Middle frontal gyrus (tissue), 1 donor: Measurements from ENCODE around the gene ENOX2.
"Not testable (repeated sequence)": the region's sequence is repeated elsewhere in the genome, so short reads cannot be mapped to it uniquely, and the experiment has no call there.

ENCODE experiments used
- DNase-seq: peaks from one replicate; pipeline ENCODE4 v3.0.0-alpha.2; 2015; ENCODE audit warnings: low spot score; ENCODE audit errors: extremely low spot score

The ENOX2 gene, protein sequence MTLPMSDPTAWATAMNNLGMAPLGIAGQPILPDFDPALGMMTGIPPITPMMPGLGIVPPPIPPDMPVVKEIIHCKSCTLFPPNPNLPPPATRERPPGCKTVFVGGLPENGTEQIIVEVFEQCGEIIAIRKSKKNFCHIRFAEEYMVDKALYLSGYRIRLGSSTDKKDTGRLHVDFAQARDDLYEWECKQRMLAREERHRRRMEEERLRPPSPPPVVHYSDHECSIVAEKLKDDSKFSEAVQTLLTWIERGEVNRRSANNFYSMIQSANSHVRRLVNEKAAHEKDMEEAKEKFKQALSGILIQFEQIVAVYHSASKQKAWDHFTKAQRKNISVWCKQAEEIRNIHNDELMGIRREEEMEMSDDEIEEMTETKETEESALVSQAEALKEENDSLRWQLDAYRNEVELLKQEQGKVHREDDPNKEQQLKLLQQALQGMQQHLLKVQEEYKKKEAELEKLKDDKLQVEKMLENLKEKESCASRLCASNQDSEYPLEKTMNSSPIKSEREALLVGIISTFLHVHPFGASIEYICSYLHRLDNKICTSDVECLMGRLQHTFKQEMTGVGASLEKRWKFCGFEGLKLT

DNA sequence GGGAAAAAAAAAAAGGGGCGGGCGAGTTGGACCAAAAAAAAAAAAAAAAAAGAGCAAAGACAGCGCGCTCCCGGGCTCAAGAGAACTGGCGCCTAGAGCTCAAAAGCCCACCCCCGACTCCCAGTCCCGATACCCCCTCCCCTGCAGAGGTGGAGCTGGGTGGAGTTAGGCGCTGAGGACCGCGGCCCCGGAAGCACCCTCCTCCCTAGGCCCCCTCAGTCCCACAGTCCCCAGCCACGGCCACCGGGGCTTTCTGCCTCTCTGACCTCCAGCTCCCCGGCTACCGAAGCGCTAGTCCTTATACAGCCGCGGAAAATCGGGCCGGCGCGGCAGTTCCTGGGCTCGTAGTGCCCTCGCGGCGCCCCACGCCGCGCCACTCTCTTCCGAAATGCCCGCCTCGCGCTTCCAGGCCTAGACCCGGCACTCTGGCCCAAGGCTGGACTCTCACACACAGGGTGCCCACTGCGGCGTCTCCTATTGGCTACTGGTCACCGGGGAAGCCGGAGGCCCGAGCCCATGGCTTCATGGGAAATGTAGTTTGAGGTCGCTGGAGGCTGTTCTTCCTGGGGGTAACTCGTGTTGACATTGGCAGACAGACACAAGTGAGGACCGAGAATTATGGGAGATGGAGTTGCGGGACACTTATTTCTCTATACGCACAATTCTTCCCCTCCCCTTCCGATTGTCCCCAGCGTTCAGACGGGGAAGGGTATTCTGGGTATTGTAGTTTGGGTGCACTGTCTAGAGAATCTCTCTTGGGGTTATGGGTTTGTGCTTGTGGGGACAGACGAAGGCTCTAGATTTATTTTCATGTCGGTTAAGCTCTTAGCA, at the start of gene ENOX2:
Gene ENOX2 (minus strand): TSS at position 427 of the 831 bp plus-strand sequence. CDS start 199,993 bp downstream, outside the sequence.
- peak; percentile 89 for DNase-seq

DNA sequence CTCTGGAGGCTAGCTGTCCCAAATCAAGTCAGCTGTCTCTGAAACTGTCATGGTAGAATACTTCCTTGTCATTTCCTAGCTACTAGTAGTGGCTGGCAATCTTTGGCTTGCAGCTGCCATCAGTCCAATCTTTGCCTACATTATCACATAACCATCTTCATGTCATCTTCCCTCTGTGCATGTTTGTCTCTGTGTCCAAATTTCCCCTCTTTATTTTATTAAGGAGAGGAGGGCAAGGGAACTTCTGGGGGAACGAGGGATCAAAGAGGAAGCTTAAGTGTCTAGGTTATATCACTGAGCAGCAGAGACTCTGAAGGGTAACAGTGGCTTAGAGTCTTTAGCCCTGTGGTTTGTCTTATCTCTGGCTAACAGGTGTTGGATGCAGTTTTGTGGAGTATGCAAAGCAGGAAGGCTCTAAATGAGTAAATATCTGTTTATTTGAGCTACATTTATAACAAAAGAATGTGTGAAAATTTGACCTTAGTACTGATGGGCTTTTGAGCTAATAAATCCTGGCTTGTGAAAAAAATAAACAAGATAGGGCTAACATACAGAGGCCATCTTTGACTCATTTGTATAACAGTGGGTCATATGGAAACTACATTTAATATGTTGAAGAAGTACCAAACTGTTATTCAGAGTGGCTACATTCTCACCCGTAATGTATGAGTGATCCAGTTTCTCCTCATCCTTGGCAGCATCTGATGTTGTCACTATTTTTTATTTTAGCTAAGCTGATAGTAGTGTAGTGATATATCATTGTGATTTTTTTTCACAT, 49.4 kb upstream of the ENOX2 start:
- no peak for DNase-seq

DNA sequence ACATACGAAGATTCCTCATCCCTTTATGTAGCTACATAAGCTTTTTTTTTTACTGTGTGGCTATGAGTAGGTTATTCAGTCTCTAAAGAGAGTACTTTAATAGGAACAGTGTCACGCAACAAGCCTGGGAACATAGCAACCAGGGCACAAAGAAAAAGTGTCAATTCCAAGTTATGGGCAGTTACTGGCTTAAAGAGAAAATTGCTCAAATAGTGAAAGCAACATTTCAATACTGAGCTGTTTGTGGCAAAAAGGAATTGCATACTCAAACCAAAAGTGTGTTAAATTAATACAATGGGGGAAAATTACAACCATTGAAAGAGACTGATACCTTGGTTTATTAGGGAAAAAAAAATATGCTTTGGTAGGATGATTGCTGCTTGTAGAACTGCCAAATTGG, 41.2 kb upstream of the ENOX2 start:
- no peak for DNase-seq

DNA sequence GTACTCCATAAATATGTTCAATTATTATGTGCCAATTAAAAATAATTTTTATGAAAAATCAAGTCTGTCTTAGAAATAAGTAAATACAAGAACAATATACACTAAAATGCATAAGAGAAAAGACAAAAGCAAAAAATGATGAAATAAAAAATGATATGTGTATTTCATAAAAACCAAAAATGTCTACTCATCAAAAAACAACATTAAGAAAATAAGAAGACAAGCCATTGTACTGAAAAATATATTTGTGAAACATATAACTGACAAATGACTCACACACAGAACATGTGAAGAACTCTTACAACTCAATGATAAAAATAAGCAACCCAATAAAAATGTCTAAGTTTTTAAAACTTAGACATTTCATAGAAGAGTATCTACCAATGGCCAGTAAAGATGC, 34.1 kb upstream of the ENOX2 start:
- no peak for DNase-seq

DNA sequence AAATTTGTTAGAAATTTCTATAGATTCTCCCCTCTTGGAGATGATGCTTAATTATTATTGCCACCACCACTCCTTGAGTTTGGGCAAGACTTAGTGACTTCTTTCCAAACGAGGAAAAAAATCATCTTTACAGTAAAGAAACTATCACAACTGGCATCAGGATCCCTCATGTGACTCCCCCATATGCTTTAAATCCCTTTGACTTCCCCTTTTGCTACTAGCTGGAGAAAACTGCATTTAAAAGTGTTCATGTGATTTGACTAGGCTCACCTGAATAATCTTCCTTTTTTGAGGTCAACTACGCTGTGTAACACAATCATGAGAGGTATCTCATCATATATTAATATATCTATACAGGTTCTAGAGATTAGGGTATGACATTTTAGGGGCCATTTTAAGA, 30.3 kb upstream of the ENOX2 start:
- DNase-seq: no peak

DNA sequence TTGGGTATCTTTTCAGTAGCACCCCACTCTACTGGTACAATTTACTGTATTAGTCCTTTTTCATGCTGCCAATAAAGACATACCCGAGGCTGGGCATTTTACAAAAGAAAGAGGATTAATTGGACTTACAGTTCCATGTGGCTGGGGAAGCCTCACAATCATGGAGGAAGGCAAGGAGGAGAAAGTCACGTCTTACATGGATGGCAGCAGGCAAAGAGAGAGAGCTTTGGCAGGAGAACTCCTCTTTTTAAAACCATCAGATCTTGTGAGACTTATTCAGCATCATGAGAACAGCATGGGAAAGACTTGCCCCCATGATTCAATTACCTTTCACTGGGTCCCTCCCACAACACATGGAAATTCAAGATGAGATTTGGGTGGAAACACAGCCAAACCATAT, 17.4 kb upstream of the ENOX2 start:
- DNase-seq: not testable (repeated sequence)

DNA sequence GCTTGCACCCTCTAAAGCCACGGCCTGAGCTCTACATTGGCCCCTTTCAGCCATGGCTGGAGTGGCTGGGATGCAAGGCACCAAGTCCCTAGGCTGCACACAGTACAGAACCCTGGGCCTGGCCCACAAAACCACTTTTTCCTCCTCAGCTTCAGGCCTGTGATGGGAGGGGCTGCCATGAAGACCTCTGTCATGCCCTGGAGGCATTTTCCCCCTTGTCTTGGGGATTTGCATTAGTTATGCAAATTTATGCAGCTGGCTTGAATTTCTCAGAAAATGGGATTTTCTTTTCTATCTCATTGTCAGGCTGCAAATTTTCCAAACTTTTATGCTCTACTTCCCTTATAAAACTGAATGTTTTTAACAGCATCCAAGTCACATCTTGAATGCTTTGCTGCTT, 16.7 kb upstream of the ENOX2 start:
- DNase-seq: not testable (repeated sequence)

DNA sequence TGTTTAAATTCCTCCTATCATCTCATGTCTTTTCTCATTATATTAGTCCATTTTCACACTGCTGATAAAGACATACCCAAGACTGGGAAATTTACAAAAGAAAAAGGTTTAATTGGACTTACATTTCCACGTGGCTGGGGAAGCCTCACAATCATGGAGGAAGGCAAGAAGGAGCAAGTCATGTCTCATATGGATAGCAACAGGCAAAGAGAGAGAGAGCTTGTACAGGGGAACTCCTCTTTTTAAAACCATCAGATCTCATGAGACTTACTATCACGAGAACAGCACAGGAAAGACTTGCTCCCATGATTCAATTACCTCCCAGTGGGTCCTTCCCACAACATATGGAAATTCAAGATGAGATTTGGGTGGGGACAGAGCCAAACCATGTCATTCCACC, 15.5 kb upstream of the ENOX2 start:
- DNase-seq: not testable (repeated sequence)

DNA sequence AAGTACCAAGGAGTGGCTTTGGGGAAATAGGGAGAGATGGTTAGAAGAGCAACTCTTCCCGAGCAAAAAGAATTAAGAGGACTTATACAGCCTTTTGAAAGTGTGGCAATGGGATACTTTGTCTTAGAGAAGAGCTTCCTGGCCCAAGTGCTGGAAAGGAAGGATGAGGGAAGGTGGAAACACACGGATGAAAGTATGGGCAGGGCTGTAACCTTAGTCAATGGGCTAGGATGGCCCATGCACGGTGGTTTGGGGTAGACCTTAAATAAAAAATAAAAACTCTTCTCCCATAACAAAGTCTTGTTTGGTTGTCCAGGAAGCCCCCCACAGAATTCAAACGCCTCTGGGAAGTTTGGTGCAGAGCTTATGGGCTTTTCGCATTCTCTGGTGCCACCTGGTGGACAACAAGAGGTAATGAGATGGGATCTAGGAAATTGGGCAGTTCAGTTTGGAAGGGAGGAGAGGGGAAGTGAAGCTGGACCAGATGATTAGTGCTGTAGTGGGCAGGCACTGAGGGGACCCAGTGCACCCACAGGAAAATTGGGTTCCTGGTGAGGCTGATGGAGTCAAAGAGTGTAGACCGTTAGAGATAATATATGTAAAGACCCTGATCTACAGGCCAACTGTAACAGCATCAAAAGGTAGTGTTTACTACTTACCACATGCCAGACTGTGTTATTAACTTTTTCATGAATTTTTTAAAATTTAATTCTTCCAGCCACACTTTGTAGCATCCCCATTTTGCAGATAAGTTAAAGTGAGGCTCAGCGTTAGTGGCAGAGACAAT, 13.8 kb upstream of the ENOX2 start:
- no peak for DNase-seq

DNA sequence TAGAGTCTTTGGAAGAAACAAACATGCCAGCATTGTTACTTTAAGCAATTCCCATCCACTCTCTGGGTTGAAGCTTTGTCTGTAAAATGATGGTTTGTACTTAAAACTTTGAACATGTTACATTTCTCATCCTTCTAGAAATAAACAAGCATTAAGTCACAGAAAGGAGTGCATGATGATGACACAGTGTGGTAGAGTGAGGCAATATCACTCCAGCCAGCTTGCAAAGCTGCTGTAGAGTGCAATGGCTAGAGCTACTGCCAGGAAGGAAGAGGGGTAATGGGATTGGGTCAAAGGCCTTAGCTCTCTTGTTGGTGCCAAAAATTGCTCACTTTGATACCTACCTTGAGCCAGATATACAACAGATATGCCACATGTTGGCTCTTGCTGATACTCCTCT, 12.3 kb upstream of the ENOX2 start:
- DNase-seq: no peak

DNA sequence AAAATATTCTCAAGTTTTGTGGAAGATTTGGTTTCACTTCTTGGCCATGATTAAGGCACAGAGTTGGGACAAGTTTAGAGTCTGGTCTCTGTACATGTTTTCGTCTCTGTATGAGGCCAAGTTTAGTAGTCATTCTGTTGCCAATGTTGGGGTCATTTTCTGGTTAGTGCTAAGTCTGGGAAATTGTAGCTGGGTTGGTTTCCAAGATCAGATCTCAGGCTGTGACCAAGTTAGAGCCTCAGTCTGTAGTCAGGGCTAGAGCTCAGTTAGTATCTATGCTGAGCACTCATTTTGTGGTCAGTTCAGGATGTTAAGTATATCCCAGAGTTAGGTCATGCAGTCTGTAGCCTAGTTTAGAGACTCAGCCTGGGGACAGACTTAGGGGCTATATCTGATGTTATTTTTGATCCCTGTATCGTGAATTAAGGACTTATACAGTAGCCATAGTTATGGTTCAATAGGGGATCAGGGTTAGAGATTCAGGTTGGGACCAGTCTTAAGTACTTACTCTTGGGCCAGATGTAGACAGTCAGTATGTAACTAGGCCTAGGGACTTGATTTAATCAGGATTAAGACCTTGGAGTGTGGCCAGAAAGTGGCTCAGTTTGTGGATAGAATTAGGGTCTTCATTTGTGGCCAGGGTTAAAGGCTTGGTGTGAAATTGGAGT, 6.6 kb upstream of the ENOX2 start:
- DNase-seq: no peak

DNA sequence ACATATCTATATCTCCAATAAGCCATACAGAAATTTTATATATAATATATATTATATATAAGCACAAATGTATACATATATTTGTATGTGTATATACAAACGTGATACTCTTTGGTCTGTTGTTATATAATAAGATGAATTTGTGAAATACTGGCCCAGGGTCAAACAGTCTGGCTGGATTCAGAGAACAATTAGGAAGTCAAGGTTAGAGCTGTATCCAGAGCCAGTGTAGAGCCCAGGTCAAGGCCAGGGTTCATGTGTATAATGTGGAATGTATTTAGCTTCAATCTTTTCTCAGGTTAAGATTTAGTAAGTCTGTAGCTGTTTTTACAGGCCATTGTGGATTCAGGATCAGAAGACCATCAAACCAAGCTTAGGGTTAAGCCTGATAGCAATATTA, 3.8 kb upstream of the ENOX2 start:
- no peak for DNase-seq

DNA sequence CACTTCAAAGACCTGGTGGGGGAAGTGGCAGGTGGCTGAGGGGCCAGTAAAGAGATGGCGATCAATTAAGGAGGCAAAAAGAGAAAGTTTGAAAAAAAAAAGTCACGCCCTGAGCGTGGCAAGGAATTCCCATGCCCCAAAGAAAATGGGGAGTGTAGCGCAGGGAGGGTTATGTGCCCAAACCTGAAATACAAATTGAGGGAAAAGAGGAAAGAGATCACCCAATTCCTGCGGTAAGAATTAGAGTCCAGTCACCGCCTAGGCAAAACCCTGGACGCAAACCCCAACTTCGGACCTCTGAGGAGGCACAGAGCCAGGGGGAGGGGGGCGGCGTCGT, 595 bp downstream of the ENOX2 start:
- DNase-seq: no peak

DNA sequence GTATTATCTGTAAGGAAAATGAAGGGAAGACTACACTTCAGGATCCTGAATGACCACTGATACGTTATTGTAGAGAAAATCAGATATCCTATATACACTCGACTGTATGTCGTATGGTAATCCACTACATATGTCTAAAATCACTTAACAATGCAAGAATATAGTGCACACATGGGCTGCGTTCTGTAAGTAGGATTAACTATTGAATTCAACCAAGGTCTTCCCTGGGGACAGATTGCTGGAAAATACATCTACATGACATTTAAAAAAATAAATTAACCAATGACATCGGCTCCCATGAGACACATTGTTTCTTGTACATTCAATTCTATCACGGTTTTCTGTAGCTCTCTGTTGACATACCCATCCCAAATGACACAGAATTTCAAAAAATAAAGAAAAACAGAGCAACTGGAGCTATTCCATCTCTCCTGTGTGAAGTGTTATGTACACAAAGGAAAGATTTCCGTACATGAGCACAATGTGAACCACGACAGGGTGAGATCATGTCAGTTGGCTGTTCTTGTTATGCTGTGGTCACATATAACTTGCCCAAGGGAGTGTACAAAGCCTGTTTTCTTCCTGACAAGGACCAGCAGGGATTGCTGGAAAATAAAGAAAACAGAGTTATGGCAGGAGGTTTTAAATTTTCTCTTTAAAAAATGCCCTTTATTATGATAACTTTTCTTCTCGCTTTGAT, 6.1 kb downstream of the ENOX2 start:
- no peak for DNase-seq

DNA sequence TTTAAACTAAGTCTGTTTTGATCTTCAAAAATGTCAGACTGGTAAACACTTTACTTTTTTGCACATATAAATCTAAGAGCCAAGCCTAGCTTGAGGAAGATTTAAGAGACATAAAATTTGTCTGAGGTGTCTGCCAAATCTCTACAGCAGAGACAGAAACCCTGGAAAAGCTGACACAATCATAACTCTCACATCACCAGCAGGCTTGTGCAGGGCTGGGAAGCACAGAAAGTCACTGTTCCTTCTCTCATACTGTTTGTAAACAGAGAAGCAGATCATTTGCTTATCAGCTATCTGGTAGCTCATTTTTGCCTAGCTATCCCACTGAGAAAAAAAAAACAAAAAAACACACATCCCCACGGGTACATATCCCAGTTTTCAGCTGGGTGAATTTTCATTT, 7.0 kb downstream of the ENOX2 start:
- DNase-seq: no peak

DNA sequence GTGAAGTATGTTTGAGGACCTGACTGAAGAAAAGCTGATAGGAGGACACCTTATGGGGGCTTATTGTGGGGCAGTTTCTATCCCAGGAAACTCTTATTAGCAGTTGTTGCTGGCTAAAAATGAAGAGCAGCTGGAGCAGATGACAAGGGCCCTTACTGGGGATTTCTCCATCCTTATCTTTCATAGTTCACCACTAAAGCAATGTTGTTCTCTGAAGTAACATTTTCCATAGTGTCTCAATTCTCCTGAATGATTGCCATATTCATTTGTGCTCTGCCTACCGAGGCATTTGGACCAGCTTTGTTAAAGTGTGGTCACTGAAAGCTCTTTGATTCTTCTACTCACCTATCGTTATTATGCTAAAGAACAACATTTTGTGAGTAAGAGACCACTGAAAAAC, 7.7 kb downstream of the ENOX2 start:
- DNase-seq: no peak

DNA sequence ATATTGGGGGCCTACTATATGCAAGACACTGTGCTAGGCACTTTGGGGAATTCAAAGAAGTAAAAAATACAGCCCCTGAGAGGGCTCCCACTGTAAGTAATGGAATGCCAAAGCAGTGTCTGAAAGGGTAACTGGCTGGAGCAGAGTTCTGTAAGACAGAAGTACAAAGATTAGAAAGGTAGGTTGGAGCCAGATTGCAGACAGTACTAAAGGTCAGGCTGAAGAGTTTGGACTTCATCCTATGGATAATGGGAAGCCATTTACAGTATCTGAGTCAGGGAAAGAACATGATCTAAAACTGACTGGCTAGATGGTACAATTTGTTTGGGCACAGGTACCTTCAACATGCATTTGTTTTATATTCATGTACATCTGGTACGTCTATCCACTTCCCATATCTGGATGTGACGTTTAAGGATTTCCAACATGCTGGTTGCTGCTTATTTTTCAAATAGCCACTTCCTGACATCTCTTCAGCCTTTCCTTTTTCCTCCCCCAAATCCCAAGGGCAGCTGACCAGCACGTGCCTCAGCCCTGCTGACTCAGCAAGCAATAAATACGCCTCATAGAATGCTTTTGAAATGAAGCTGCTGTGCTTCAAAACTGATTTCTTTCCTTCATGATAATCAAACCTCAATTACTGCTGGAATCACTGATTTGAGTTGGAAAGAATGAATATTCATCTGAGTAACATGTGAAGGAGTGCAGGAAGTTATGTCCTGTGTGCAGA, 9.5 kb downstream of the ENOX2 start:
- DNase-seq: no peak

DNA sequence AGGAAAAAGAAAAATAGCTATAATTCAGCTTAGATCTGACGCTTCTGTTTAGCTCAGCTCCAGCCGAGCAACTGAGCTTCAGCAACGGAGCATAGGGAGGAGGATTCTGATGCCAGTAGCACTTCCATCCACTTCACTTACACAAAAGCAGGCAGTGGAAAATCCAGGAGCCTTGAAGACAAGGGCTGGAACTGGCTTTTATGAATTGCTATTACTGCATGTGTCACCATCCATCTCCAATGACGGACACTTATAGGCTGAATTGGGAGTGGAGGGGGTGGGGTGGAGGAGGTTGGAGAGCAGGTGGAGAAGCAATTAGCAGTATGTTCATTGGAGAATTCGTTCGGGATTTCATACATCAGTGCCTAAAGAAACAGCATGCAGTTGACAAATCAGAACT, 15.6 kb downstream of the ENOX2 start:
- no peak for DNase-seq

DNA sequence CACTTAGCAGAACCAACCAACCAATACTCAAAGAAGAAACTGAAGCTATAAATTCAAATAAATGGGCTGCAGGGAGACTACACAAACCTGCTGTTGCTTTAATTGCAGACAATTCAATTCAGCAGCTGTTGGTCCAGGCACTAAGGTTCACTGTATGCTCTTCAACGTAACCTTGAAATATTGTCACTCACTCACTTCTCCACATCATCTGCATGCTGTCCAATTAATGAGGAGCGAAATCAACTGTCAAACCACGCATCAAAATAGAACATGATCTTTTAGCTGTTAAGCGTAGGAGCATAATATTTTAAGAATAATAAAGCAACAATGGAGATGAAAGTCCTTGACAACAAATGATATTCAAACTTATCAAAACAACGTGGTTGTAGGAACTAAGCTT, 17.0 kb downstream of the ENOX2 start:
- DNase-seq: no peak
